PC-9 (cell line): ENCODE measurements around the gene RAB43.

ENCODE experiments used
- CTCF ChIP-seq: fragments of 200-600 bp; sonication (generic); conservative IDR thresholded peaks from 2 replicates; pipeline ENCODE4 v1.6.1; 2017; ENCODE audit warnings: mixed run types, antibody characterized with exemption, mild to moderate bottlenecking, moderate library complexity
- EZH2 ChIP-seq: fragments of 200-600 bp; sonication (generic); IDR thresholded peaks from 2 replicates; pipeline ENCODE4 v1.8.0; 2017; ENCODE audit warnings: antibody characterized with exemption, low read depth

DNA sequence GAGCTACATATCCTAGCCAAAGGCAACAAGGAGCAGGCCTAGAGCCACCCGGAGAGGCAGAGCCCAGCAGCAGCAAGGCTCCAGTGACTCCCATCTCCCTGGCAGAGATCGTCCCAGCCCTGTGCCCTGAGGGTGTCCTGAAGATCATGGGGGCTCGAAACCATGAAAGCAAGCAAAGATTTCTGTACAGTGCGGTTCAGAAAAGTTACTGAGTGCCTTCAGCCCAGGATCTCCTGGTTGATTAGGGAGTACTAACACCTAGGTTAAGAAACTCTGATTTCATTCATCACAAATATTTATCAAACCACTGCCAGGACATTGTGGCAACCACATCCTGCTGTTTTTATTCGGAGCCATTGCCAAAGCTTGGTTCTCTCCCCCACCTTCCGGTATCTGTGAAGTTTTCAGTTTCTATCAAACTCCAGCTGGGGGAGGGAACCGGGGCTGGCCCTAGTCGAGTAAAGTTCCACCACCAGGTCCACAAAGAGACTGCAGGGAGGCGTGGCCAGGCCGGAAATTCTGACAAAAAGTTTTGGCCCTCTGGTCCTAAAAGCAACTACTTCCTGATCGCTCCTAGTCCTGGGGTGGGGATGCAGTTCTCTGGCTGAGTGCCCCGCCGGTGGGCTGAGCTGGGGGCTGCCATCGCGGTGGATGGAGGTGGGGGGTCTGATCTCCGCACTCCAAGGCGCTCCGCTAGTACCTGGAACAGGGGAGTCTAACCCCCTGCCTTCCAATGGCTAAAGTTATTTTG, 1.2 kb downstream of the RAB43 start:
- TF ChIP-seq CTCF: no peak
- no peak for TF ChIP-seq EZH2
